Muscle of arm (tissue), 14 donors: ENCODE measurements around the gene MCM7. TPM values are rescaled to one million over a fixed set of nuclear protein-coding genes. Genes with fewer than 3 reads are reported as not detected.
A peak's percentile ranks its signal among the peaks of the same experiment; 100 is the strongest.
"Not testable (repeated sequence)": the region's sequence is repeated elsewhere in the genome, so short reads cannot be mapped to it uniquely, and the experiment has no call there.

ENCODE experiments used
- DNase-seq: peaks from one replicate; pipeline ENCODE4 v3.0.0-alpha.2; 2013
- long read RNA-seq, 11 donors: transcript quantifications; one replicate each; lab custom pipeline, GENCODE V29; 2026
- polyA plus RNA-seq, 12 donors: library from polyadenylated mRNA; unstranded; fragments of 120-200 nt; gene quantifications; one replicate each; pipeline ENCODE4 v1.2.1, GENCODE V29; 2013; ENCODE audit not compliant: insufficient read length in 12 of 12

Gene MCM7
- polyA plus RNA-seq: 10 to 100 TPM in 11 of 12 donors, not detected in 1; 55.3 to 95.5 (median 71.4) TPM
- long read RNA-seq, donor 1, transcript MCM7-201 (15 exons, 2,957 nt): major isoform, 11 of 23 reads
- long read RNA-seq, donor 1, partial matches to known transcripts: 11 of 23 reads
- long read RNA-seq, donor 1, other reads (novel, unspliced or antisense): 0 of 23 reads
- long read RNA-seq, donor 2, transcript MCM7-201 (15 exons, 2,957 nt): major isoform, 12 of 17 reads
- long read RNA-seq, donor 2, partial matches to known transcripts: 0 of 17 reads
- long read RNA-seq, donor 2, other reads (novel, unspliced or antisense): 5 of 17 reads
- long read RNA-seq, donor 3, transcript MCM7-201 (15 exons, 2,957 nt): major isoform, 7 of 12 reads
- long read RNA-seq, donor 3, partial matches to known transcripts: 5 of 12 reads
- long read RNA-seq, donor 3, other reads (novel, unspliced or antisense): 0 of 12 reads
- long read RNA-seq, donor 4, partial matches to known transcripts: 0 of 5 reads
- long read RNA-seq, donor 4, other reads (novel, unspliced or antisense): 0 of 5 reads
- long read RNA-seq, donor 5, transcript MCM7-201 (15 exons, 2,957 nt): major isoform, 17 of 23 reads
- long read RNA-seq, donor 5, partial matches to known transcripts: 5 of 23 reads
- long read RNA-seq, donor 5, other reads (novel, unspliced or antisense): 0 of 23 reads
- long read RNA-seq, donor 6, transcript MCM7-201 (15 exons, 2,957 nt): major isoform, 5 of 6 reads
- long read RNA-seq, donor 6, partial matches to known transcripts: 0 of 6 reads
- long read RNA-seq, donor 6, other reads (novel, unspliced or antisense): 0 of 6 reads
- long read RNA-seq, donor 7, partial matches to known transcripts: 0 of 4 reads
- long read RNA-seq, donor 7, other reads (novel, unspliced or antisense): 0 of 4 reads
- long read RNA-seq, donor 8, transcript MCM7-201 (15 exons, 2,957 nt): major isoform, 14 of 31 reads
- long read RNA-seq, donor 8, partial matches to known transcripts: 7 of 31 reads
- long read RNA-seq, donor 8, other reads (novel, unspliced or antisense): 10 of 31 reads
- long read RNA-seq, donor 9, partial matches to known transcripts: 0 of 5 reads
- long read RNA-seq, donor 9, other reads (novel, unspliced or antisense): 0 of 5 reads
- long read RNA-seq, donor 10, transcript MCM7-201 (15 exons, 2,957 nt): major isoform, 9 of 15 reads
- long read RNA-seq, donor 10, partial matches to known transcripts: 5 of 15 reads
- long read RNA-seq, donor 10, other reads (novel, unspliced or antisense): 0 of 15 reads
- long read RNA-seq, donor 11, transcript MCM7-201 (15 exons, 2,957 nt): major isoform, 15 of 20 reads
- long read RNA-seq, donor 11, partial matches to known transcripts: 5 of 20 reads
- long read RNA-seq, donor 11, other reads (novel, unspliced or antisense): 0 of 20 reads

GRCh38 chr7:100101016-100101862 is at the start of gene MCM7, which contains the start of gene AP4M1:
TSS of gene MCM7 (minus strand) at chr7:100101397. CDS start at chr7:100101294, 103 bp downstream.
TSS of gene AP4M1 (plus strand) at chr7:100101643. CDS start at chr7:100101715, 72 bp downstream.
- DNase-seq: peak; percentile 98

- peak; percentile 100 for DNase-seq
These were observed 47.5 kb upstream of the MCM7 start, which contains the start of gene LAMTOR4 for GRCh38 chr7:100148559-100149328. TSS of gene LAMTOR4 (plus strand) at chr7:100148918. CDS start at chr7:100148973, 55 bp downstream.

DNA sequence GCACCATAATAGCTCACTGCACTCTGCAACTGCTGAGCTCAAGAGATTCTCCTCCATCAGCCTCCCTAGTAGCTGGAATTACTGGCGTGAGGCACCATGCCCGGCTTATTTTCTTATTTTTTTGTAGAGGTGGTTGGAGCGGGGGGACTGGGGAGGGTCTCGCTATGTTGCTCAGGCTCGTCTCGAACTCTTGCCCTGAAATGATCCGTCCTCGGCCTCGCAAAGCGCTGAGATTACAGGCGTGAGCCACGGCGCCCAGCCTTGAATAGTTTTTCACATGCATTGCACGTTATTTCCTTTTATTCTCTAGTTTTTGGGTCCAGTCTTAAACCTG is 47.0 kb upstream of the MCM7 start:
- no peak for DNase-seq

DNA sequence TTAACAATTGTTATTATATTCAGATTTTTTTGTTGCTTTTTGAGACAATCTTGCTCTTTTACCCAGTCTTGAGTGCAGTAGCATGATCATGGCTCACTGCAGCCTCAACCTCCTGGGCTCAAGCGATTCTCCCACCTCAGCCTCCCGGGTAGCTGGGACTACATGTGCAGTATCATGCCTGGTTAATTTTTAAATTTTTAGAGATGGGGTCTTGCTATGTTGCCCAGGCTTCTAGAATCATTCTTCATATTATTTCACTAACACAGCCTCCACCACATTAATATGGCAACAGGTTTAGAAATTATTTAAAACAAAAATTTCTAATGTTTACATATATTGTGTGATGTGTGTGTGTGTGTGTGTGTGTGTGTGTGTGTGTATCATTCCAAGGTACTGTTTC is 46.1 kb upstream of the MCM7 start:
- DNase-seq: no peak

- not testable (repeated sequence) for DNase-seq
These were observed 45.2 kb upstream of the MCM7 start for GRCh38 chr7:100146350-100146749.

- no peak for DNase-seq
These were observed 41.3 kb upstream of the MCM7 start for GRCh38 chr7:100142461-100142860.

- DNase-seq: no peak
These were observed 40.4 kb upstream of the MCM7 start for GRCh38 chr7:100141555-100141949.

DNA sequence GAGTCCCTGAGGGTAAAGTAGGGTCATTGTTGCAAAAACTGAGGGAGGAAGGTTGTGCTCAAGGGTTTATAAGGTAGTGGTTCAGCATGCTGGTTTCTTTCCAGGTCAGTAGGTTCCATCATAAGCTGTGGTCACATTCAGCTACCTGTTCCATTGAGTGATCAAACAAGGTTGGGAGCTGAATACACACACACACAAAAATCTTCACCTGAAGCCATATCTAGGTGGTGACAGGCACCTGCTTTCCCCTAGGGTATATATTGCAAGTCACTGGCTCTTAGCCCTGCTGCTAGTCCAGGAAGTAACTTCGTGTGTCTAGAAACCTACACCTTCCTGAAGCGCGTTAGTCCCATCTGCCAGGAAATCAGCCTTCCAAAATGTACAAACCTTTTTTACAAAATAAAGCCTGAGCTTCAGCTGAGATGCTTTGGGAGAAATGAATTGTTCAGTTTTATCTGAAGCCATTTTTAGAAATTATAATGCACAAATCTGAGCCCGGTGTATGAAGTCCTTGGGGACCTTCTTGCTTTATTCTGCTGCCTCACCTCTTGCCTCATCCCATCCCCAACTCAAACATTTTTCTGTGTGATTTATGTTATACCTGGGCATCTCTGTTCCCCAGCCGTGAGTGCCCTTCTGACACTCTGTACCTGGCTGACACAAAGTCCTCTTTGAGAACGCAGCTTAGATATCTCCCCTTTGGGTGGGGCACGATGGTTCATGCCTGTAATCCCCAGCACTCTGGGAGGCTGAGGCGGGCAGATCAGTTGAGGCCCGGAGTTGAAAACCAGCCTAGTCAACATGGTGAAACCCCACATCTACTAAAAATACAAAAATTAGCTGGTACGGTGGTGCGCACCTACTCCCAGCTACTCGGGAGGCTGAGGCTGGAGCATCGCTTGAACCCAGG is 36.9 kb upstream of the MCM7 start:
- DNase-seq: no peak

- DNase-seq: peak; percentile 55
These were observed 31.5 kb upstream of the MCM7 start for GRCh38 chr7:100132697-100133151.

DNA sequence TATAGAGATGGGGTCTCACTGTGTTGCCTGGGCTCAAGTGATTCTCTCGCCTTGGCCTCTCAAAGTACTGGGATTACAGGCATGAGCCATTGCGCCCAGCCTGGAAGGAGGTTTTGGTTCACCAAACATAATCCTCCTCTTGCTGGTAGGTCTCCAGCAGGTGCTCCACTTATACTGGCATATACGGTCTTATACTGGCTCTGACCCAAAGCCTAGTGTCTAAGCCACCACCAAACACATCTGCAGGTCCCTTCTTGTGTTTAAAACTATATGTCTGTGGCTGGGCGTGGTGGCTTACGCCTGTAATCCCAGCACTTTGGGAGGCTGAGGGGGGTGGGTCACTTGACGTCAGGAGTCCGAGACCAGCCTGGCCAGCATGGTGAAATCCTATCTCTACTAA is 30.9 kb upstream of the MCM7 start:
- no peak for DNase-seq

- DNase-seq: peak; percentile 75
These were observed 29.6 kb upstream of the MCM7 start for GRCh38 chr7:100130608-100131453.

GRCh38 chr7:100130220-100130607 is 29.0 kb upstream of the MCM7 start:
- DNase-seq: not testable (repeated sequence)

- no peak for DNase-seq
These were observed 27.4 kb upstream of the MCM7 start for GRCh38 chr7:100128637-100128963.

- no peak for DNase-seq
These were observed 26.9 kb upstream of the MCM7 start for GRCh38 chr7:100127866-100128636.

- DNase-seq: peak; percentile 96
These were observed 26.0 kb upstream of the MCM7 start, which contains the start of gene MBLAC1 for GRCh38 chr7:100126931-100127865. TSS of gene MBLAC1 (plus strand) at chr7:100126967. CDS start at chr7:100127396, 429 bp downstream.
